Cerebellar nuclear complex (tissue), 1 donor: ENCODE results near the gene CENPP.

Source experiments
- DNase-seq, 2 experiments: peaks; one replicate each; lab custom pipeline; 2025; lab: John Stamatoyannopoulos, UW

Gene CENPP

GRCh38 chr9:92509050-92509449, 183.3 kb downstream of the CENPP start:
- no peak for DNase-seq

- no peak for DNase-seq
Measured at GRCh38 chr9:92510747-92511146, 185.0 kb downstream of the CENPP start.

- DNase-seq: no peak
Measured at GRCh38 chr9:92512622-92513021, 186.9 kb downstream of the CENPP start.

GRCh38 chr9:92513349-92513748, 187.6 kb downstream of the CENPP start:
- DNase-seq: no peak

GRCh38 chr9:92514635-92515034, 188.9 kb downstream of the CENPP start:
- DNase-seq: no peak

- no peak for DNase-seq
Measured at GRCh38 chr9:92516521-92516920, 190.8 kb downstream of the CENPP start.

- no peak for DNase-seq
Measured at GRCh38 chr9:92517046-92517445, 191.3 kb downstream of the CENPP start.

- no peak for DNase-seq
Measured at GRCh38 chr9:92518199-92518598, 192.4 kb downstream of the CENPP start.

- no peak for DNase-seq
Measured at GRCh38 chr9:92520837-92521236, 195.1 kb downstream of the CENPP start.

GRCh38 chr9:92522983-92523970, 197.5 kb downstream of the CENPP start:
- no peak for DNase-seq

- no peak for DNase-seq
Measured at GRCh38 chr9:92524881-92525280, 199.1 kb downstream of the CENPP start.

- no peak for DNase-seq
Measured at GRCh38 chr9:92525306-92525705, 199.6 kb downstream of the CENPP start.

GRCh38 chr9:92527291-92527828, 201.6 kb downstream of the CENPP start:
- DNase-seq: no peak

- no peak for DNase-seq
Measured at GRCh38 chr9:92527832-92528521, 202.2 kb downstream of the CENPP start.

GRCh38 chr9:92528522-92528849, 202.7 kb downstream of the CENPP start:
- DNase-seq: no peak

- DNase-seq: no peak
Measured at GRCh38 chr9:92529124-92529523, 203.4 kb downstream of the CENPP start.

GRCh38 chr9:92530893-92531292, 205.1 kb downstream of the CENPP start:
- DNase-seq: no peak

GRCh38 chr9:92534204-92534603, 208.5 kb downstream of the CENPP start:
- DNase-seq: no peak

GRCh38 chr9:92534674-92535073, 208.9 kb downstream of the CENPP start:
- no peak for DNase-seq

- no peak for DNase-seq
Measured at GRCh38 chr9:92535940-92536850, 210.4 kb downstream of the CENPP start, which contains the start of gene ECM2. ECM2 (minus strand) TSS chr9:92535990; CDS start chr9:92522866, 13,124 bp downstream.

- no peak for DNase-seq
Measured at GRCh38 chr9:92538541-92538940, 212.8 kb downstream of the CENPP start.

GRCh38 chr9:92543972-92544371, 218.2 kb downstream of the CENPP start:
- no peak for DNase-seq
